ENCODE measurements around the gene PLPP3. TPM values are rescaled to one million over a fixed set of nuclear protein-coding genes. Genes with fewer than 3 reads are reported as not detected.
A peak's percentile ranks its signal among the peaks of the same experiment; 100 is the strongest.

PLPP3 gene
- total and polyA plus RNA-seq, 2 of the 8 experiments (the other 6 are each of a cell fraction or from before 2014, with no cell fraction given): 33.2 to 42.0 TPM

- Histone ChIP-seq H3K27me3 (replicated peaks in 1 of 4; ENCODE audit: control insufficient read depth in 3 of 4, extremely low read depth in 1 of 4, insufficient read depth in 3 of 4, low read length in 3 of 4) (no peaks in the 10 kb centered on the region), H3K56ac (replicated peaks; ENCODE audit: insufficient read length, low read depth, low read length) (peak overlapping the region; percentile 59), H2BK120ac (replicated peaks; ENCODE audit: low read depth, low read length) (peak overlapping the region; percentile 25), H3K9me3 (ENCODE audit: insufficient read depth in 2 of 2, low read depth in 1 of 2, low read length in 1 of 2) (no peaks in the 10 kb centered on the region), H2AFZ (ENCODE audit: low read length) (no peak overlapping the region), H2BK12ac (ENCODE audit: low read depth, low read length) (peak overlapping the region; percentile 94), H3K9ac (replicated peaks in 1 of 4; ENCODE audit: extremely low read depth in 1 of 4, low read depth in 3 of 4, low read length in 3 of 4) (no peak overlapping the region), H2BK5ac (ENCODE audit: low read depth, low read length) (peak overlapping the region; percentile 86; the same call in 1 of the 2 replicates), H4K5ac (ENCODE audit: insufficient read length, low read depth, low read length) (peak overlapping the region; percentile 71), H3K4me2 (ENCODE audit: insufficient read depth in 1 of 2, low read depth in 2 of 2, low read length in 2 of 2) (peak overlapping the region; percentile 43 to 53), H3K23ac (ENCODE audit: insufficient read length) (no peak overlapping the region), H4K8ac (ENCODE audit: extremely low read depth, insufficient read depth, low read length) (no peak overlapping the region; the same call in 1 of the 2 replicates), H3K23me2 (ENCODE audit: low read depth, low read length) (no peaks in the 10 kb centered on the region), H3K79me1 (ENCODE audit: low read depth, low read length) (peaks cover 10% of the 10 kb centered on the region; the same call in 1 of the 2 replicates), H4K20me1 (replicated peaks in 1 of 2; ENCODE audit: control insufficient read depth in 1 of 2, insufficient read depth in 2 of 2, low read length in 2 of 2) (peaks cover 0 to 6% of the 10 kb centered on the region in 2 experiments), H3K27ac (ENCODE audit: low read depth, low read length) (peak overlapping the region; percentile 64), H3K4me1 (replicated peaks in 1 of 4; ENCODE audit: control insufficient read depth in 3 of 4, insufficient read depth in 4 of 4, low read length in 3 of 4) (peaks cover 20 to 55% (median 47%) of the 10 kb centered on the region in 4 experiments; a peak in 6 of 7 replicates), H3K4ac (replicated peaks; ENCODE audit: insufficient read length, low read depth, low read length) (peak overlapping the region; percentile 28), H2BK15ac (ENCODE audit: low read length) (no peak overlapping the region), H3K36me3 (ENCODE audit: control insufficient read depth in 2 of 4, insufficient read depth in 4 of 4, low read length in 3 of 4) (peaks cover 0 to 3% (median 0%) of the 10 kb centered on the region in 4 experiments; a peak in 1 of 8 replicates), H3K79me2 (ENCODE audit: control insufficient read depth in 1 of 2, insufficient read depth in 2 of 2, low read length in 2 of 2) (peaks cover 25 to 88% of the 10 kb centered on the region in 2 experiments), H3K14ac (ENCODE audit: insufficient read length) (no peak overlapping the region), H2AK5ac (ENCODE audit: low read depth, low read length) (peak overlapping the region; percentile 92; the same call in 1 of the 2 replicates), H4K91ac (replicated peaks; ENCODE audit: insufficient read length, low read length) (peak overlapping the region; percentile 89), H2BK20ac (ENCODE audit: low read length) (0 out of 2 replicates have a peak overlapping the region, but pooled peaks have one; percentile 64), H3K4me3 (ENCODE audit: extremely low read depth in 1 of 4, insufficient read depth in 2 of 4, low read depth in 3 of 4, low read length in 4 of 4) (peak overlapping the region in 3 of 4 experiments; percentile 3 to 38 (median 5); a peak in 4 of 8 replicates), H3K18ac (ENCODE audit: extremely low read depth, low read length) (peak overlapping the region; percentile 34; the same call in 1 of the 2 replicates)
- FAIRE-seq: peak; percentile 97
- peak; percentile 61 to 62 for DNase-seq (ENCODE audit: low read depth in 1 of 2, low spot score in 2 of 2)
- POLR2A ChIA-PET (ENCODE audit: partially characterized antibody): interaction anchor here (0.6 to 3.7 kb wide), 13 partner anchors 10 to 1258 kb away, joined by 3 to 25 read pairs (median 4); partner anchors contain the start of gene PLPP3
- CTCF ChIA-PET (ENCODE audit: partially characterized antibody): interaction anchor here (0.6 to 2.0 kb wide), 11 partner anchors 12 to 270 kb away, joined by 3 to 6 read pairs (median 3); partner anchors contain the start of gene FYB2
- 8% methylated on average over 4 of the region's 5 CpGs; no CpG with 5 or more reads in 1 of the 2 experiments for WGBS, 2 experiments (ENCODE audit: extremely low coverage in 1 of 2, insufficient coverage in 1 of 2, insufficient read length in 1 of 2, insufficient replicate concordance in 2 of 2, low coverage in 1 of 2, low lambda C conversion rate in 2 of 2, missing lambda C conversion rate in 1 of 2)
- TF ChIP-seq EP300 (IDR thresholded peaks at IDR 0.05; ENCODE audit: borderline replicate concordance in 1 of 2, low read depth in 2 of 2, low read length in 2 of 2) (peak in 1 of 2 experiments; percentile 93; a peak in 1 of 3 replicates), NRF1 (IDR thresholded peaks at IDR 0.05; ENCODE audit: low read depth, low read length) (no peak), FOSL1 (IDR thresholded peaks at IDR 0.05; ENCODE audit: insufficient read depth, low read depth, low read length) (no peak), NANOG (IDR thresholded peaks at IDR 0.05; ENCODE audit: insufficient read depth, low read depth, low read length, poor library complexity, severe bottlenecking) (peak; percentile 65), RBBP5 (IDR thresholded peaks at IDR 0.05; ENCODE audit: borderline replicate concordance, low read depth, low read length) (peak; percentile 86; the same call in 1 of the 2 replicates), GTF2F1 (IDR thresholded peaks at IDR 0.05; ENCODE audit: borderline replicate concordance, low read depth, low read length) (no peak)
- TF ChIP-seq, protein P1, sequence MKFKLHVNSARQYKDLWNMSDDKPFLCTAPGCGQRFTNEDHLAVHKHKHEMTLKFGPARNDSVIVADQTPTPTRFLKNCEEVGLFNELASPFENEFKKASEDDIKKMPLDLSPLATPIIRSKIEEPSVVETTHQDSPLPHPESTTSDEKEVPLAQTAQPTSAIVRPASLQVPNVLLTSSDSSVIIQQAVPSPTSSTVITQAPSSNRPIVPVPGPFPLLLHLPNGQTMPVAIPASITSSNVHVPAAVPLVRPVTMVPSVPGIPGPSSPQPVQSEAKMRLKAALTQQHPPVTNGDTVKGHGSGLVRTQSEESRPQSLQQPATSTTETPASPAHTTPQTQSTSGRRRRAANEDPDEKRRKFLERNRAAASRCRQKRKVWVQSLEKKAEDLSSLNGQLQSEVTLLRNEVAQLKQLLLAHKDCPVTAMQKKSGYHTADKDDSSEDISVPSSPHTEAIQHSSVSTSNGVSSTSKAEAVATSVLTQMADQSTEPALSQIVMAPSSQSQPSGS (IDR thresholded peaks at IDR 0.05; ENCODE audit: low read length): peak; percentile 74; the same call in 1 of the 2 replicates
Measured at GRCh38 chr1:56550138-56550858, 29.1 kb downstream of the PLPP3 start.

All from H1 (cell line).